SK-N-SH treated with all-trans-retinoic acid at 6 μM for 48 hours (cell line): ENCODE data around the gene SH3TC2.

Experiments
- CSRNP3 ChIP-seq: fragments of 250-450 bp; sonication (Bioruptor Pico); IDR thresholded peaks from 2 replicates; pipeline ENCODE4 v1.5.1; 2021; ENCODE audit warnings: mild to moderate bottlenecking, moderate library complexity
- OSR1 ChIP-seq: fragments of 250-450 bp; sonication (Bioruptor Pico); IDR thresholded peaks from 2 replicates; pipeline ENCODE4 v1.8.0; 2022; ENCODE audit warnings: moderate library complexity, mild to moderate bottlenecking, inconsistent platforms
- PATZ1 ChIP-seq: fragments of 250-450 bp; sonication (Bioruptor Pico); IDR thresholded peaks from 2 replicates; pipeline ENCODE4 v1.8.0; 2020; ENCODE audit warnings: mild to moderate bottlenecking, moderate library complexity, borderline replicate concordance
- PPARA ChIP-seq: fragments of 250-450 bp; sonication (Bioruptor Pico); IDR thresholded peaks from 2 replicates; pipeline ENCODE4 v1.5.0; 2020; ENCODE audit warnings: mild to moderate bottlenecking, borderline replicate concordance
- RARB ChIP-seq: fragments of 250-450 bp; sonication (Bioruptor Pico); IDR thresholded peaks from 2 replicates; pipeline ENCODE4 v1.8.0; 2021; ENCODE audit warnings: mild to moderate bottlenecking, moderate library complexity

DNA sequence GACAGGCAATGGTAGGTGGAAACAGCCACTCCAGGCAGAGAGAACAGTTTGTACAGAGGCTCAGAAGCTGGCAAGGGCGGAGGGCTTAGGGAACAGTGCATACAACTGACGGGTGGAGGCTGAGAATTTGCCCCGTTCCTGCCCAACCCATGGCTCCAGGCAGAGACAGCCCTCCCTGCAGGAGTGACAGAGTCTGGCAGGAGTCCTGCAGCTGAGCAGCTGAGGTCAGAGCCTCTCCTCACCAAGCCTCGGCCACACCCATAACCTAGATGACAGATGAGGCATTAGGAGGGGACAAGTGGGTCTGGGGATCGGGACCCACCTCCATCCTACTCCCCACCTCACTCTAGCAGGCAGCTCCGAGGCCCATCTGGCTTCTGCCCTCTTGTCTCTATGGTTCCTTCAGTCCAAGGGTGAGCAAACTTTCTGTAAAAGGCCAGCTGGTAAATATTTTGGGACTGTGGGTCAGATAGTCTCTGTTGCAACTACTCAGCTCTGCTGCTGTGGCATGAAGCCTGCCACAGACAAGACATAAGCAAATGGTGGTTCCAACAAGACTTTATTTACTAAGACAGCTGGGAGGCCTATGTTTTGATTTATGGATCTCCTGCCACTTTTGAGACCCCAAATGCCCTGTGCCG lies 83.7 kb downstream of the SH3TC2 start:
- TF ChIP-seq PATZ1 (CRISPR knock-in tag) (no peak), CSRNP3 (no peak), RARB (CRISPR knock-in tag) (no peak), OSR1 (CRISPR knock-in tag) (no peak), PPARA (CRISPR knock-in tag) (no peak)
